Suprapubic skin (tissue), 3 donors: ENCODE results near the gene NOP10.

Experiments used
- POLR2A ChIP-seq, 2 donors: fragments of 450-650 bp; IDR thresholded peaks; one replicate each; pipeline ENCODE4 v1.6.1; 2017; ENCODE audit warnings: antibody characterized with exemption in 2 of 2, mild to moderate bottlenecking in 2 of 2, moderate library complexity in 2 of 2
- TF ChIP-seq, protein P1 (sequence below), 2 donors: fragments of 200-600 bp in 1 of 2; fragments of 450-650 bp in 1 of 2; sonication (generic) in 1 of 2; IDR thresholded peaks; one replicate each; pipeline ENCODE4 v1.5.1; 2016 to 2019; ENCODE audit warnings: antibody characterized with exemption in 2 of 2, mild to moderate bottlenecking in 1 of 2, moderate library complexity in 1 of 2

DNA sequence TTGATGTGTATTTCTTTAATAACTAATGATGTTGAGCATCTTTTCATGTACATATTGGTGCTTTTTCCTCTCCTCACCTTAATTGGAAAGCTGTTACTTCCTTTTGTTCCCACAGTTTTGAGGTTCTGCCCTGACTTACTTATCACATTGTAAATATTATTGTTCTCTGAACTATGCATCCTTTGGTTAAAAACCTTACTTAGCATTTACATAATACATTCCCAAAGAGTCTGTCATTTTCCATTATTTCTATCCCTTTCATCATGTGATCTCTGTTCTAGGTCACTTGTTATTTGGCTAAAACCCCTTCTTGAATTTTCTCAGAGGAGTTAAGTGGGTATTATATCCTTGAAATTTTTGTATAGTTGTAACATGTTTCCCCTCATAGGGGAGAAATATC lies 38.3 kb downstream of the NOP10 start:
- TF ChIP-seq, protein P1, sequence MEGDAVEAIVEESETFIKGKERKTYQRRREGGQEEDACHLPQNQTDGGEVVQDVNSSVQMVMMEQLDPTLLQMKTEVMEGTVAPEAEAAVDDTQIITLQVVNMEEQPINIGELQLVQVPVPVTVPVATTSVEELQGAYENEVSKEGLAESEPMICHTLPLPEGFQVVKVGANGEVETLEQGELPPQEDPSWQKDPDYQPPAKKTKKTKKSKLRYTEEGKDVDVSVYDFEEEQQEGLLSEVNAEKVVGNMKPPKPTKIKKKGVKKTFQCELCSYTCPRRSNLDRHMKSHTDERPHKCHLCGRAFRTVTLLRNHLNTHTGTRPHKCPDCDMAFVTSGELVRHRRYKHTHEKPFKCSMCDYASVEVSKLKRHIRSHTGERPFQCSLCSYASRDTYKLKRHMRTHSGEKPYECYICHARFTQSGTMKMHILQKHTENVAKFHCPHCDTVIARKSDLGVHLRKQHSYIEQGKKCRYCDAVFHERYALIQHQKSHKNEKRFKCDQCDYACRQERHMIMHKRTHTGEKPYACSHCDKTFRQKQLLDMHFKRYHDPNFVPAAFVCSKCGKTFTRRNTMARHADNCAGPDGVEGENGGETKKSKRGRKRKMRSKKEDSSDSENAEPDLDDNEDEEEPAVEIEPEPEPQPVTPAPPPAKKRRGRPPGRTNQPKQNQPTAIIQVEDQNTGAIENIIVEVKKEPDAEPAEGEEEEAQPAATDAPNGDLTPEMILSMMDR (IDR thresholded peaks at IDR 0.05): no peak
- no peak for TF ChIP-seq POLR2A (IDR thresholded peaks at IDR 0.05)
